HG03196 (cell line): ENCODE results near the gene PCSK4.
"Not testable (repeated sequence)": the region's sequence is repeated elsewhere in the genome, so short reads cannot be mapped to it uniquely, and the experiment has no call there.

Experiments
- ATAC-seq: cut with Tn5 transposase; IDR thresholded peaks from one replicate; pipeline ENCODE4 v1.9.1; 2021; ENCODE audit not compliant: unreplicated experiment

PCSK4 gene

DNA sequence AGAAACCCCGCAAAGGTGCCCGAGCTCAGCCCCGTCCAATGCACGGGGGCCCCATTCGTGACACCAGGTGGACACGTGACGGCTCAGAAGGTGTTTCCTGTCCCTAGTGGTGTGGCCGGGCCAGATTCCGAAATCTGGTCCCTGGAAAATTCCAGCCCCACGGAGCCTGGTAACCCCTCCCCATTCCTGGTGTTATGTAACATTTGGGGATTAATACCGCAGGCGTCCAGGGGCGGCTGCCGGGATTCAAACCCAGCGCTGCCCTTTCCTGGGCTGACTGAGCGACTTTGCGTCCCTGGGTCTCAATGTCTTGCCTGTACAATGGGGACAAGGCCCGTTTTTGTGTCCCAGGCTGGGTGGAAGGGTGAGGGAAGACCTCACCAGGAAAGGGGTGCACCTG is 32.7 kb upstream of the PCSK4 start:
- no peak for ATAC-seq

DNA sequence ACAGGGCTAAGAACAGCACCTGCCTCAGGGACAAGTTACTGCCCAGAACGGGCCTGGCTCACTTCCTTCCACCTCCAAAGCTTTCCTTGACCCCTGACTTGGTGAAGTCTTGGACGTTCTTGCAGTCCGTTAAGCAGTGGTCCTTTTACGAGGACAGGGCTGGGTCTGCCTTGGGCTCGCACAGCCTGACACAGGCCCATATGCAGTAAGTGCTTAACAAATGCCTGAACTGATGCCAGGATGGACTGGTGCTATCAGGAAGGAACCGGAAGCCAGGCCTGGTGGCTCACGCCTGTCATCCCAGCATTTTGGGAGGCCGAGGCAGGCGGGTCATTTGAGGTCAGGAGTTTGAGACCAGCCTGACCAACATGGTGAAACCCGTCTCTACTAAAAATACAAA is 31.9 kb upstream of the PCSK4 start:
- ATAC-seq: no peak

DNA sequence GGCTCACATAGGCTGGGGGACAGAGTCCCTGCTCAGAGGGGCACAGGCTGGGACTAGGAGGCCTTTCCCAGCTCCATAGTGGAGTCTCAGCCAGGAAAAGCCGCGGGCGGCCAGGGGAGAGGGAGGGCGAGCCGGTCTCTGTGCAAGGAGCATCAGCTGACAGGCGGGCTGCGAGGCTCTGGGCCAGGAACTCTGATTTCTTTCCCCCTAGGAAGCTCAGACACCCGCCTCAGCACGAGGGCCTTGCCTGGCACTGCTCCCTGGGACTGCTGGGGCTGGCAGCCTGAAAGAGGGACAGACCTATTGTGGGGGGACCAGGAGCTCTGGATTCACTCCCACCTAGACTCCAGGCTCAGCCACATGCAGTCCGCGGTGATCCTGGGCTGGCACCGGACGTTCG is 31.5 kb upstream of the PCSK4 start:
- ATAC-seq: no peak

DNA sequence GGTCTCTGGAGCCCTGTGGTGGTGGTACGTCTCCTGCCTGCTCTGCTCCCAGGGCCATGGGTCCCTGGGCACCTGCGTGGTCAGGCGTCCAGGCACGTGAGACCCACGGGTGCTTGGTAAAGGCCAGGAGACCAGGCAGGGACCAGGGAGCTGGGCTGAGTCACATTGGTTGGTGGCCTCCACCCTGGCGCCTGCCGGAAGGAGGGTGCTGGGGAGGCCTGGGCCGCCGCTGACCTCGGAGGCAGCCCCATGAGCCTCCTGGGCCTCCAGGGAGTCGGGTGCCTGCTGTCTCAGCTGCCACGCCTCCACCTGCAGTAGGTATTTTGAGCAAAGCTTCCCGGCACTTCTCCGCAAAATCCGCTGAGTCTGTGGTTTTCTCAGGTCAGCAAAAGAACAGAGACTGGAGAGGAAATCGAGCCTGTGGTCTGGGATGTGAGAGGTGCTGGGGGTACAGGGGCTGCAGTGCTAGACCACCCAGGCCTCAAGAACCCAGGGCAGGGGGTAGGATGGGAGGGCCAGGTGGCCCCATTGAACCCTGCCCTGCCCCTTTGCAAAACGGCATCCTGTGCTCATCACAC is 30.1 kb upstream of the PCSK4 start:
- ATAC-seq: no peak

DNA sequence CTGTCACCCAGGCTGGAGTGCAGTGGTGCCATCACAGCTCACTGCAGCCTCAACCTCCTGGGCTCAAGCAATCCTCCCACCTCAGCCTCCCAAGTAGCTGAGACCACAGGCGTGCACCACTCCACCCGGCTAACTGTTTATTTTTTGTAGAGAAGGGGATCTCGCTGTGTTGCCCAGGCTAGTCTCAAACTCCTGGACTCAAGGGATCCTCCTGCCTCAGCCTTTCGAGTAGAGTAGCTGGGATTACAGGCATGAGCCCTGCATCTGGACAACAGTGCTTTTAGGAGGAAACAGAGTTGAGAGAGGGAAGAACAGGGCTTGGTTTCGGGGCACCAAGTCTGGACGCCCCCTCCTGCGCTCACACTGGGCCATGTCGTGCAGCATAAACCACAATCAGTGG is 29.7 kb upstream of the PCSK4 start:
- ATAC-seq: not testable (repeated sequence)

DNA sequence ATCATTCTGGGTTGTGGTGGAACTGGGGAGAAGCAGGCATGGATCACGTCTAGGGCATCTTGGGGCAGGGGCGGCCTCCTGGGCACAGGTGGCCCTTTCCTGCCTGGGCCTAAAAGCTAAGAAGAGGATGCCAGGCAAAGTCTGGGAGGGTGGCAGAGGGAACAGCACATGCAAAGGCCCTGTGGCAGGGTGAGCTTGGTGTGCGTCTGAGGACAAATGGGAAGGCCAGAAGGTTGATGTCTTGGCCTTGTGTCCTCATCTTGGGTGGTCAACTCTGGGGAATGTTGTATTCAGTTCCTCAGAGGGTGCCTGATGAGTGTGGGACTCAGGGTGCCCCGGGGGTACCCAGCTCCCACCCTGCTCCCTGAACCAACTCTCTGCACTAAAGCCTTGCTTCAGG is 28.3 kb upstream of the PCSK4 start:
- no peak for ATAC-seq

DNA sequence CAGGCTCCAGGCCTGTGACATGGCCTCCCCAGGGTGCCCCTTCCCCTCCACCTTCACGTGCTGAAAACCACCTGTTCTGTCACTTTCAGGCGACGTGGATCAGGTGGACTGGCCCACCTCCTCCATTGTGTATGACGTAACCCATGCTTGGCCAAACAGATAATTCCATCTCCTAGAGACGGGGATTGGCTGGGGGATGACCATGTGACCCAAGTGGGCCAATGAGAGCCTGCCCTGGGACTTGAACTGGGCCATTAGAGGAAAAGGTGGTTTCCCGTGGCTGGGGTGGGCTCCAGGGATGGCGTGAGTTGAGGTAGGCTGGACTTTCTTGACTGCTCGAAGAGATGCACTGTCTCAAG is 26.2 kb upstream of the PCSK4 start:
- no peak for ATAC-seq

DNA sequence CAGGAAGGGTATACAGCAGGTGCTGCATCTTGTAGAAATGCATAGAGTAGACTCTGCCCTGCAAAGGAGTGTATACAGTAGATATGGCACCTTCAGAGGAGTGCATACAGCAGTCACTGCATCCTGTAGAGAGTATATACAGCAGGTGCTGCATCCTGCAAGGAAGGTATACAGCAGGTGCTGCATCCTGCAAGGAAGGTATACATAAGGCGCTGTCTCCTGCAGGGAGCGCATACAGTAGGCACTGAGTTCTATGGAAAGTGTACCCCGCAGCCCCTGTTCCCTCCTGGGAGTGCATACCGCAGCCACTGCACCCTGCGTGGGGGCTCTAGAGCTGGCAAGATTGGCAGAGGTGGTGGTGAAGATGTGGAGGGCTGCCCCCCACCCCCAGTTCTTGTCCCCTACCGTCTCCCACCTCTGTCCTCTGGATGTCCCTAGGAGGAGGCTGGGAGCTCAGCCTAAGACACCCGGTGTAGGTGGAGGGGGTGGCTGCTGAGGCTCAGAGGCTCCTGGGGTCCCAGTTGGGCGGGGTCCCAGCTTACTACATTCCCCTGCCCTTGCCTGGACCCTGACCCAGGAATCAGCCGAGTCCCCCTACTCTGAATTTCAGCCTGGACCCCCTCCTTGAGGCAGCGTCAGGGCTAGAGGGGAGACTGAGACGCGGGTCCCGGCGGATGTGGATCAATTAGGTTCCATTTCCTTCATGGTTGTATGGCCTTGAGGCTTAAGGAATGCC is 25.0 kb upstream of the PCSK4 start:
- no peak for ATAC-seq

DNA sequence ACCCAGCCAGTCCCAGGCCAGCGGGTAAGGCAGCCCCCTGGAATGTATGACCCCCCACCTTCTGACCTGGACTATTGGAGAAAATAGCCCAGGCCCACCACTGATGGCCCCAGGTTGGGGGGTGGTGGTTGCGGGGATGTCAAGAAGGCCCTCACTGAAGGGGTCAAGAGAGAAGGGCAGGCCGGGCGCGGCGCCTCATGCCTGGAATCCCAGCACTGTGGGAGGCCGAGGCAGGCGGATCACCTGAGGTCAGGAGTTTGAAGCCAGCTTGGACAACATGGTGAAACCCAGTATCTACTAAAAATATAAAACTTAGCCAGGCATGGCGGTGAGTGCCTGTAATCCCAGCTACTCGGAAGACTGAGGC is 24.1 kb upstream of the PCSK4 start:
- no peak for ATAC-seq

DNA sequence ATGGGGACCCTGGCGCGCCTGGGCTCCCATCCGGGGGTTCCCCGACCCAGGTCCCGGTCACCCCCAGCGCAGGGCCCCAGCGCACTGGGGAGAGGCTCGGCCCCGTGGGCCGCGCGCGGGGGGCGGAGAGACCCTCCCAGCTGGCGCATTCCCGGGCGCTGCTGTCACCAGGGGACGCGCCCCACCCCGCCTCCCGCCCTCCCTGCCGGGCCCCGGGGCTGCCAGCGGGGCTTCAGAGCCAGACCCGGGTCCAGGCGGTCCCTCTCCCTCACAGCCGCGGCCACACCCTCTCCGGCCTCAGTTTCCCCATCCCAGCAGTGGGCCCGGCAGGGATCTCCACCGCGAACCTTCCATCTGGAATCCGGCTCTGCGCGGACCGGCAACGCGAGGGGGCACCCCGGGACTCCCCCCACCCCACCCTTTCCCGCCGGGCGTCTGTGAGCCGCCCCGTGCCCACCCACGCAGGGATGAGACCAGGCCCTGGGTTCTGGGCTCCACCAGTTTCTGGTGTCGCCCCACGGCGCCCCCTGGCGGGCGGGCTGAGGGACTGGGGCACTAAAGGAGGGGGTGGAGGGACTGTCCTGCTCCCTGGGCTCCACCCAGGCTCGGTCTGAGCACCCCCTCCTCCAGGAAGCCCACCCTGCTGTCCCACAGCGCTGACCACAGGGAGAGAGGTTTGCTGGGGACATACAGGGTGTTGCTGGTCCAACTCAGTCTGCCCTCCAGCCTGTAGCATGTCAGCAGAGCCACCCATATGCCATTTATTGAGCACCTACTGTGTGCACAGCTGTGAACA is 23.5 kb upstream of the PCSK4 start:
- no peak for ATAC-seq

DNA sequence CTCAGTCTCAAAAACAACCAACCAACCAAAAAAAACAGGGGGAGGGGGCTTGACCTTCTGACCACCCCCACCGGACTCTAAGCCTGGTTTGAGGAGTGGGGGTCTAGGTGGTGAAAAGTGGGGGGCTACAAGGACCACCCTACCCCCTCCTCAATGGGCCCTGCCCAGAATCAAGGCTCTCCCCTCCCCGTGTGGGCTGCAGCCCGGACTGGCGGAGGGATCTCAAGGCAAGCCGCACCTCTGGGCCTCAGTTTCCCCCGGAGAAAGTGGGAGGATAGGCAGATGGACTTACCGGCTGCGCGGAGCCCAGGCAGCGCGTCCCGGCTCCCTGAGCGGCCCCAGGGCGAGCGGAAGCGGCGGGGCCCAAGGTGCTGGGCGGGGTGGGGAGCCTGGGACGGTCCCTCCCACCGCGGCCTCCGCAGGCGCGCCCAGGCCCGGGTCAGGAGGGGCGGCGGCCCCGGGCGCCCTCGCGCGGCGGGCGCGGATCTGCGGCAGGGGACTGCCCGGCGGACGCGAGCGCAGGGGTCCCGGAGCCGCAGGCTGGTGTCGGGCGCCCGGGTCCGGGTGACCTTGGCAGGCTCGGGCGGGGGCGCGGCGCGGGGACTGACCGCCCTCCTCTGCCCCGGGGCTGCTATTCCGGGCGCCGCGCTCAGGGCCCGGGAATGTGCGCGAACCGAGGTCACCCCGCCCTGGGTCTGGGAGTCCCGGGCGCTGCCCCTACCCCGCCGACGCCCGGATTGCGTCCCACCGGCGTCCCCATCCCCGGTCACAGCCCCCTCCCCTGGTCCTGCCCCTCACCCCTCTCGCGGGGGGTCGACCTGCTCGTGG is 22.7 kb upstream of the PCSK4 start, which contains the start of gene ADAMTSL5:
Gene ADAMTSL5, minus strand, starts transcription at position 349 of the 828 bp plus-strand sequence. CDS start 2,076 bp downstream, outside the sequence.
- no peak for ATAC-seq

DNA sequence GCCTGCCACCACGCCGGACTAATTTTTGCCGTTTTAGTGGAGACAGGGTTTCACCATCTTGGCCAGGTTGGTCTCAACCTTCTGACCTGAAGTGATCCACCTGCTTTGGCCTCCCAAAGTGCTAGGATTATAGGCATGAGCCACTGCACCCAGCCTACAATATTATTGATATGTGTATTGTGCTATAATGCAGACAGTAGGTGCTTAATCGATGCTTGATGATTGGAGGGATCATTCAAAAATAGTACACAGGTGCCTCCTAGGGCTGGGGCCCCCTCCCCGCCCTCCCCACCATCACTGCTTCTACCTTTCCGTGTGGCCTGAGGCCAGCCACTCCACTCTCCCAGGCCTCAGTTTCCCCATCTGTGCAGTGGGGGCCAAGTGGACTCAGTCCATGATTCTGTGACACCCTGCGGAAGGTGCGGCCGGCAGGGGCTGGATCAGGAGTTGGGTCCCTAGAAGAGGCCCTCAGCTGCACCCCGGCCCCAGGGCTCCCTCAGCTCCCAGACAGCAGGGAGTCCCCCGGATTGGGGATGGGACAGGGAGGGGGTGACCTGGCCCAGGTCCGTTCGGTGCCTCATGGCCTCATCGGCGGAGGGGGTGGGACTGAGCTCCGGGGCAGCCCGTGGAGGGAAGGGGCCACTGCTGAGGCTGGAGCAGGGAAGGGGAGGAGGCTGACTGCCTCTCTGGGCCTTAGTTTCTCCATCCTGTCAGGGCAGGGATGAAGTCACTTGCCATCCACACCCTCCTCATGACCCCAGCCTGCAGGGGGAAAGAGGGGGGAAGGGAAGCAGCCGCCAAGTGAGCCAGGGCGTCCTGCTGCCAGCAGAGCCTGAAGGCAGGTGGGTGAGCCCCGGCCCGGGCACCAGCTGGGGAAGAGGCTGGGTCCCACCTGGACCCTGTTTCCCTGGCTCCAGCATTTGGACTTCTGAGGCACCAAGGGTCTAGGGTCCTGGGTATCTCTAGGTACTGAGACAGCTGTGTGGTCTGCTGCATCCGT is 21.5 kb upstream of the PCSK4 start:
- no peak for ATAC-seq

DNA sequence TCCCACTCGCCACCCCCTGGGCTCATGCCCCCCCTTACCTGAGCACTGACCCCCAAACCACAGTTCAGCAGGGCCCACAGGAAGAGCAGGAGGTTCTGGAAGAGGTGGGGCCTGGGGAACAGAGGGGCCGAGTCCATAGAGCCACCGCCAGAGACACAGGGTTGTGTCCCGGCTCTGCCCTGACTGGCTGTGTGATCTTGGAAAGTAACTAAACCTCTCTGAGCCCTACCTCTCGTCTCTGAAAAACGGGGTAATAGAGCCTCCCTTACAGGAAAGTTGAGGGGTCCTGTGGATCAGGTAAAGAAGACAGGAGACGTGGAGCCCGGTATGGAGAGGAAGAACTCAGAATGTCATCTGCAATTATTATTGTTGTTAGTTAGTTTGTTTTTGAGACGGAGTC is 20.7 kb upstream of the PCSK4 start:
- no peak for ATAC-seq

DNA sequence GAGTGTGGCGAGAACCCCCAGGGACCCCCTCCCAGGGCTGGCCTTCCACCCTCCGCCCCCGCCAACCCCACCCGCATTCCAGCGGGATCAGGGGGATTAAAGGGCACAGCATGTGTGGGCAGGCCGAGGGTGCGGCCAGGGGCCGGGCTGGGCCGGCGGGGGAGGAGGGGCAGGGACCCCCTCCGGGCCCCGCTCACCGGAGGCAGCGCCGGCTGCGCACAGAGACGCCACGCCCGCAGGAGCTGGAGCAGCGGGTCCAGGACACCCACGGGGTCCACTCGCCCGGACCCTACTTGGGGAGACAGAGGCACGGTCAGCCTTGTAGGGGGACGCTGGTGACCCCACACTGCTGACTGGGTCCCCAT is 20.3 kb upstream of the PCSK4 start:
- ATAC-seq: no peak

DNA sequence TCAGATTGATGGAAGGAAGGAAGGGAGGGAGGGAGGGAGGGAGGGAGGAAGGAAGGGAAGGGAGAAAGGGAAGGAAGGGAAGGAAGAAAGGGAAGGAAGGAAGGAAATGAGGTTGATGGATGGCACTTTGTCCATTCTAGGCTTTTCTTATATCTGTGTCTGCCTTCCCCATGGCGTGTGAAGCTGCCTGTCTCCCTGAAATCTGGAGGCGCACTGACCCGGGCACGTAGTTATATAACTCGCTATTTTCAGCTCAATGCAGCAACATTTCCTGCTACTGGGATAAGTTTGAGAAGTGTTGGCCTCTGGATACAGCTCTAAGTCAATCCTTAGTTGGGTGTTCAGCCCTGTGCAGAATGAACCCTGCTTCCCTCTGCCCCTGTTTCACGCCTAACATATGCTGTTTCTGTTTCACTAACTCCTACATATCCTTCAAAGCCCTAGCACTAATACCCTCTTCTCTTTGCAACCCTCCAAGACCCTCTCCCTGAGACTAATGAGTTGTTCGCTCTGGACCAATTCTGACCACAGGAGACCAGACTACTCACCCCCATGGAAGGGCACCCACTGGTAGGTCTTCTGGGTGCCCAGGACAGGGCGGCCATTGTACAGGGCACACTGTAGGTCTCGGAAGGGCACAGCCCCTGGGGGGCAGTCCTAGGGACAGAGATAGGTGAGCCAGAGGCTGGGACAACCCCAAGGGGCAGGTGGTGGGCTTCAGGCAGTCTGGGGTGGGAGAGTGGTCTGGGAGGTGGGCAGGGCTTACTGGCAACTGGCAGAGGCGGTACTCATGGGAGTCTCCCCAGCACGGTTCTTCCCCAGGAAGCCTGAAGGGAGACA is 19.7 kb upstream of the PCSK4 start:
- ATAC-seq: no peak

DNA sequence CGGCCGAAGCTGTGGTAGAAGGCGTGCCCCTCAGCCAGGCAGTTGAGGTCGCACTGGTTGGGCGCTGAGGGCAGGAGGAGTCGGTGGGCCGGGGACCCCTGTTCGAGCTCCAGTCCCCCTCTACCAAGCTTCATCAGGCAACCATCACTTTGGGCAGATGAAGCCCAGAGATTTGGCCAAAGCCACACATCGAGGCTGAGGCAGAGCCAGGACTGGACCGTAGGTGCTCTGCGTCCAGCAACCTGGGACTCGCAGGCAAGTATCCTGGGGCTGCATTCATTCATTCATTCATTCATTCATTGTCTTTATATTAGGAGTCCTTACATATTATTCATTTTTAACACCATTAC is 18.3 kb upstream of the PCSK4 start:
- ATAC-seq: no peak

DNA sequence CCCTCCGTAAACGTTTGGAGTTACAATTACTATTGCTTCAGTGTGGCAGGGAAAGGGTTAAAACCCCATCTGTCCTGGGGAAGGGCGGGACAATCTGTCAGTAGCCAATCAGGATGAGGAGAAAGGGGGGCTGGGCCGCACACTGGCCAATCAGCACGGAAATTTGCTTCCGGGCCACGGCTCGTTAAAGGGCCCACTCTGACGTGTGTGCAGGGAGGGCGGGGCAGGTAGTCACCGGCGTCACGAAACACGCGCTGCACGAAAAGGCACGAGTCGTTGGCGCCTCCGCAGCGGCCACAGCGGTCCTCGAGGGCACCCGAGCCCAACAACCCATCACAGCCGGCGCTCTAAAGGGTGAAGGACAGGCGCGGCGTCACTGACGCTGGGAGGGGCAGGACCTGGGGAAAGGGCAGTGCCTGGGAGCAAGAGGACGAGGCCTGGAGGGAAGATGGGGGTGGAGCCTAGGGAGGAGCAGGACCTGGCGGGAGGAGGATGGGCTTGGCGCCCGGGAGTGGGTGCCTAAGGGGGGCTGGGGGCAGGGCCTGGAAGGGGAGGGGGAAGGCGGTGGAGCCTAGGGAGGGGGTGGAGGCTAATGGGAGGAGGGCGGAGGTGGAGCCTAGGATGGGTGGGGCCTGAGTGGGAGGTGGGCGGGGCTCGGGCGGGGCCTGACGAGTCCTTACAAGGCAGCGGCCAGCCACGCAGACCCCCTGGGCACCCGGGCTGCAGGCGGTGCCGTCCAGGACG is 17.8 kb upstream of the PCSK4 start:
- no peak for ATAC-seq

DNA sequence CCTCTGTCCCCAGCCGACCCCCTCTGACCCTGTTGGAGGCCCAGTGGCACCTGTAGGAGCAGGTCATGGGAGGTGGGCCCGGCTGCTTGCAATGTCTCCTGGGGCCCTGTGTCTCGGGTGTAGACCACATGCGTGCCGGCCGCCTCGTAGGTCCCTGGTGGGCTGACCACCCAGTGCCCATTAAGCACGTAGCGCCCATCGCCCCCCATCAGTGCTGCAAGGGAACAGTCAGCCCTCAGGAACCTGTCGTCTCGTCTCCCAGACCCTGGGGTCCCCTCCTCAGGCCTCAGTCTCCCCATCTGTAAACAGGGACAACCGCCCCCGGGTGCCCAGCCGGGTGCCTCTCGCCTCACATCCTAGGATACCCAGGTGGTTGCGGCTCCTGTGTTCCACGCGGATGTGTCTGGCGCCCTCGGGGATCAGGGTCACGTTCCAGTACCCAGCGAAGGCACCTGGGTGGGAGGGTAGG is 17.1 kb upstream of the PCSK4 start:
- no peak for ATAC-seq
